Neural cell (in vitro differentiated cells): ENCODE results near the gene ZNF439. TPM values are rescaled to one million over a fixed set of nuclear protein-coding genes. Genes with fewer than 3 reads are reported as not detected.

Source experiments
- H2AFZ ChIP-seq: fragments of 200-600, 300-800 bp; sonication (generic), shearing (Covaris generic); 2 replicates; pipeline ENCODE4 v1.6.0; 2014; ENCODE audit warnings: low read depth, mild to moderate bottlenecking, antibody characterized with exemption, low read length, moderate library complexity
- H3F3A ChIP-seq: fragments of 200-600 bp; shearing (Covaris generic); 2 replicates; pipeline ENCODE4 v1.6.1; 2016; ENCODE audit warnings: mild to moderate bottlenecking, moderate library complexity, mixed read lengths, antibody characterized with exemption, low read length; ENCODE audit not compliant: insufficient read depth, poor library complexity, severe bottlenecking
- H3K27ac ChIP-seq: fragments of 200-600, 300-800 bp; sonication (generic), shearing (Covaris generic); 2 replicates; pipeline ENCODE4 v1.5.1; 2014; ENCODE audit warnings: mild to moderate bottlenecking, low read length, moderate library complexity
- H3K27me3 ChIP-seq: fragments of 300-800, 200-600 bp; sonication (generic), shearing (Covaris generic); 2 replicates; pipeline ENCODE4 v1.6.0; 2014; ENCODE audit warnings: mild to moderate bottlenecking, low read depth, low read length, moderate library complexity; ENCODE audit not compliant: insufficient read depth
- H3K36me3 ChIP-seq: fragments of 300-800, 200-600 bp; sonication (generic), shearing (Covaris generic); 2 replicates; pipeline ENCODE4 v1.5.1; 2014; ENCODE audit warnings: mild to moderate bottlenecking, antibody characterized with exemption, low read length, moderate library complexity; ENCODE audit not compliant: insufficient read depth
- H3K4me2 ChIP-seq: fragments of 300-800, 200-600 bp; sonication (generic), shearing (Covaris generic); 2 replicates; pipeline ENCODE4 v1.6.0; 2014; ENCODE audit warnings: mild to moderate bottlenecking, low read length
- H3K4me3 ChIP-seq: fragments of 300-800, 200-600 bp; sonication (generic), shearing (Covaris generic); 2 replicates; pipeline ENCODE4 v1.5.1; 2014; ENCODE audit warnings: mild to moderate bottlenecking, low read length, moderate library complexity
- H3K79me2 ChIP-seq: fragments of 200-600 bp; shearing (Covaris generic); replicated peaks from 2 replicates; pipeline ENCODE4 v1.6.0; 2014; ENCODE audit warnings: mild to moderate bottlenecking, low read length, moderate library complexity; ENCODE audit not compliant: insufficient read depth
- H3K9ac ChIP-seq: fragments of 300-800, 200-600 bp; sonication (generic), shearing (Covaris generic); 2 replicates; pipeline ENCODE4 v1.6.1; 2016; ENCODE audit warnings: mild to moderate bottlenecking, low read length, mixed read lengths
- H3K9me2 ChIP-seq: fragments of 200-600 bp; shearing (Covaris generic); 2 replicates; pipeline ENCODE4 v1.6.1; 2016; ENCODE audit warnings: mild to moderate bottlenecking, low read length, mixed read lengths; ENCODE audit not compliant: insufficient read depth
- H3K9me3 ChIP-seq: fragments of 200-600, 300-800 bp; sonication (generic), shearing (Covaris generic); 2 replicates; pipeline ENCODE4 v1.6.1; 2016; ENCODE audit warnings: mild to moderate bottlenecking, mixed run types, low read length, moderate library complexity, mixed read lengths
- H4K20me1 ChIP-seq: fragments of 200-600 bp; shearing (Covaris generic); 2 replicates; pipeline ENCODE4 v1.6.1; 2016; ENCODE audit warnings: mild to moderate bottlenecking, mixed run types; ENCODE audit not compliant: insufficient read depth
- EP300 ChIP-seq: fragments of 450-650 bp; conservative IDR thresholded peaks from 2 replicates; pipeline ENCODE4 v1.6.1; 2014; ENCODE audit warnings: antibody characterized with exemption, mild to moderate bottlenecking, moderate library complexity; ENCODE audit not compliant: poor library complexity, severe bottlenecking
- EZH2 ChIP-seq: fragments of 200-600, 300-800 bp; shearing (Covaris generic), sonication (generic); IDR thresholded peaks from 2 replicates; pipeline ENCODE4 v1.6.1; 2014; ENCODE audit warnings: antibody characterized with exemption, low read length, borderline replicate concordance, mild to moderate bottlenecking; ENCODE audit not compliant: insufficient read depth, poor library complexity, severe bottlenecking
- MXI1 ChIP-seq: fragments of 450-650 bp; conservative IDR thresholded peaks from 2 replicates; pipeline ENCODE4 v1.6.1; 2014; ENCODE audit warnings: antibody characterized with exemption, mild to moderate bottlenecking; ENCODE audit not compliant: poor library complexity, severe bottlenecking
- POLR2AphosphoS5 ChIP-seq: IDR thresholded peaks from 2 replicates; pipeline ENCODE4 v1.6.1; 2012
- RAD21 ChIP-seq: fragments of 450-650 bp; conservative IDR thresholded peaks from 2 replicates; pipeline ENCODE4 v1.6.1; 2014; ENCODE audit warnings: antibody characterized with exemption, mild to moderate bottlenecking, moderate library complexity
- SMC3 ChIP-seq: fragments of 450-650 bp; conservative IDR thresholded peaks from 2 replicates; pipeline ENCODE4 v1.6.1; 2014; ENCODE audit warnings: antibody characterized with exemption, mild to moderate bottlenecking, moderate library complexity; ENCODE audit not compliant: poor library complexity
- TAF1 ChIP-seq: IDR thresholded peaks from 2 replicates; pipeline ENCODE4 v1.6.1; 2012; ENCODE audit warnings: low read depth
- polyA plus RNA-seq: library from polyadenylated mRNA; depleted of rRNA; stranded (reverse); fragments of >200 nt; gene quantifications from 2 replicates; pipeline ENCODE4 v1.2.3, GENCODE V29; 2014
- TF ChIP-seq, protein P1 (sequence below): IDR thresholded peaks from 2 replicates; pipeline ENCODE4 v1.6.1; 2012; ENCODE audit warnings: borderline replicate concordance
- TF ChIP-seq, protein P2 (sequence below): fragments of 450-650 bp; IDR thresholded peaks from 2 replicates; pipeline ENCODE4 v1.5.1; 2014; ENCODE audit warnings: antibody characterized with exemption, mild to moderate bottlenecking, moderate library complexity; ENCODE audit not compliant: poor library complexity, severe bottlenecking

ZNF439 gene
- polyA plus RNA-seq, 1 donor from 2014 or later, result 2.0 TPM

- Histone ChIP-seq H3K9me3 (no peaks in the 10 kb centered on the region), H3K27me3 (no peaks in the 10 kb centered on the region), H3K79me2 (no peaks in the 10 kb centered on the region), H3K27ac (no peak overlapping the region), H3K9ac (no peak overlapping the region), H3K4me3 (peak overlapping the region; percentile 36), H3K4me2 (no peak overlapping the region), H2AFZ (no peak overlapping the region), H3K36me3 (no peaks in the 10 kb centered on the region), H3F3A (no peaks in the 10 kb centered on the region), H3K9me2 (no peaks in the 10 kb centered on the region), H4K20me1 (no peaks in the 10 kb centered on the region)
- TF ChIP-seq TAF1, result no peak
Observed at GRCh38 chr19:11880598-11880997, 32.1 kb downstream of the ZNF439 start.

- H3F3A ChIP-seq, result no peaks in the 10 kb centered on the region
- no peaks in the 10 kb centered on the region for H3K79me2 ChIP-seq
- peak overlapping the region; percentile 36 for H3K4me3 ChIP-seq
- TF ChIP-seq TAF1 (no peak), MXI1 (peak; percentile 24), RAD21 (peak; percentile 93), SMC3 (peak; percentile 91)
- TF ChIP-seq, protein P1, sequence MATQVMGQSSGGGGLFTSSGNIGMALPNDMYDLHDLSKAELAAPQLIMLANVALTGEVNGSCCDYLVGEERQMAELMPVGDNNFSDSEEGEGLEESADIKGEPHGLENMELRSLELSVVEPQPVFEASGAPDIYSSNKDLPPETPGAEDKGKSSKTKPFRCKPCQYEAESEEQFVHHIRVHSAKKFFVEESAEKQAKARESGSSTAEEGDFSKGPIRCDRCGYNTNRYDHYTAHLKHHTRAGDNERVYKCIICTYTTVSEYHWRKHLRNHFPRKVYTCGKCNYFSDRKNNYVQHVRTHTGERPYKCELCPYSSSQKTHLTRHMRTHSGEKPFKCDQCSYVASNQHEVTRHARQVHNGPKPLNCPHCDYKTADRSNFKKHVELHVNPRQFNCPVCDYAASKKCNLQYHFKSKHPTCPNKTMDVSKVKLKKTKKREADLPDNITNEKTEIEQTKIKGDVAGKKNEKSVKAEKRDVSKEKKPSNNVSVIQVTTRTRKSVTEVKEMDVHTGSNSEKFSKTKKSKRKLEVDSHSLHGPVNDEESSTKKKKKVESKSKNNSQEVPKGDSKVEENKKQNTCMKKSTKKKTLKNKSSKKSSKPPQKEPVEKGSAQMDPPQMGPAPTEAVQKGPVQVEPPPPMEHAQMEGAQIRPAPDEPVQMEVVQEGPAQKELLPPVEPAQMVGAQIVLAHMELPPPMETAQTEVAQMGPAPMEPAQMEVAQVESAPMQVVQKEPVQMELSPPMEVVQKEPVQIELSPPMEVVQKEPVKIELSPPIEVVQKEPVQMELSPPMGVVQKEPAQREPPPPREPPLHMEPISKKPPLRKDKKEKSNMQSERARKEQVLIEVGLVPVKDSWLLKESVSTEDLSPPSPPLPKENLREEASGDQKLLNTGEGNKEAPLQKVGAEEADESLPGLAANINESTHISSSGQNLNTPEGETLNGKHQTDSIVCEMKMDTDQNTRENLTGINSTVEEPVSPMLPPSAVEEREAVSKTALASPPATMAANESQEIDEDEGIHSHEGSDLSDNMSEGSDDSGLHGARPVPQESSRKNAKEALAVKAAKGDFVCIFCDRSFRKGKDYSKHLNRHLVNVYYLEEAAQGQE, result no peak
- TF ChIP-seq, protein P2, sequence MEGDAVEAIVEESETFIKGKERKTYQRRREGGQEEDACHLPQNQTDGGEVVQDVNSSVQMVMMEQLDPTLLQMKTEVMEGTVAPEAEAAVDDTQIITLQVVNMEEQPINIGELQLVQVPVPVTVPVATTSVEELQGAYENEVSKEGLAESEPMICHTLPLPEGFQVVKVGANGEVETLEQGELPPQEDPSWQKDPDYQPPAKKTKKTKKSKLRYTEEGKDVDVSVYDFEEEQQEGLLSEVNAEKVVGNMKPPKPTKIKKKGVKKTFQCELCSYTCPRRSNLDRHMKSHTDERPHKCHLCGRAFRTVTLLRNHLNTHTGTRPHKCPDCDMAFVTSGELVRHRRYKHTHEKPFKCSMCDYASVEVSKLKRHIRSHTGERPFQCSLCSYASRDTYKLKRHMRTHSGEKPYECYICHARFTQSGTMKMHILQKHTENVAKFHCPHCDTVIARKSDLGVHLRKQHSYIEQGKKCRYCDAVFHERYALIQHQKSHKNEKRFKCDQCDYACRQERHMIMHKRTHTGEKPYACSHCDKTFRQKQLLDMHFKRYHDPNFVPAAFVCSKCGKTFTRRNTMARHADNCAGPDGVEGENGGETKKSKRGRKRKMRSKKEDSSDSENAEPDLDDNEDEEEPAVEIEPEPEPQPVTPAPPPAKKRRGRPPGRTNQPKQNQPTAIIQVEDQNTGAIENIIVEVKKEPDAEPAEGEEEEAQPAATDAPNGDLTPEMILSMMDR, result peak; percentile 95
- H3K27me3 ChIP-seq, result no peaks in the 10 kb centered on the region
- H2AFZ ChIP-seq, result no peak overlapping the region
- no peak overlapping the region for H3K9ac ChIP-seq
- H3K9me2 ChIP-seq, result no peaks in the 10 kb centered on the region
- H4K20me1 ChIP-seq, result no peaks in the 10 kb centered on the region
- H3K36me3 ChIP-seq, result no peaks in the 10 kb centered on the region
- H3K27ac ChIP-seq, result no peak overlapping the region
- H3K4me2 ChIP-seq, result no peak overlapping the region
- no peaks in the 10 kb centered on the region for H3K9me3 ChIP-seq
Observed at GRCh38 chr19:11881151-11881800, 32.8 kb downstream of the ZNF439 start.

DNA sequence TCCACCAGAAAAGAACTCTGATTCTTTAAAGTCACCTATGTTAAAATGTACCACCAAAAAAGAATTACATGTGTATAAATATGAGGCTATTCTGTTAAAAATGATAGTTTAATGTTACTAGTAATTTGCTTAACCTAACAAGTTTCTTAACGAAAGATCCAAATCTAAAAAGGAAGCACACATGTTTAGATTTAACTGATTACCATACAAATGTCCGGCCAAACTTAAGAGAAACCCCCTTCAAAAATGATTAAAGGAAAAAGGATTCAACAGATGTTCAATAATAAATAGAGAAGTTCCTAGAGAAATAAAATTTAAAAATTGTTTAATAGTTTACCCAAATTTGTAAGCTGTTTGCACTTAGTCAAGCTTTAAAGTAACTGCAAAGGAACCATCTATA is 34.1 kb downstream of the ZNF439 start:
- no peak overlapping the region for H2AFZ ChIP-seq
- H3K4me3 ChIP-seq, result no peak overlapping the region
- no peaks in the 10 kb centered on the region for H3K27me3 ChIP-seq
- no peaks in the 10 kb centered on the region for H3K9me2 ChIP-seq
- no peaks in the 10 kb centered on the region for H3K9me3 ChIP-seq
- H3K9ac ChIP-seq, result no peak overlapping the region
- H3K79me2 ChIP-seq, result no peaks in the 10 kb centered on the region
- H3K4me2 ChIP-seq, result no peak overlapping the region
- H3F3A ChIP-seq, result no peaks in the 10 kb centered on the region
- TF ChIP-seq, protein P1, result no peak
- TF ChIP-seq POLR2AphosphoS5, result no peak
- TF ChIP-seq SMC3, result no peak
- TF ChIP-seq EZH2, result no peak
- TF ChIP-seq, protein P2, result no peak
- TF ChIP-seq RAD21, result no peak
- TF ChIP-seq MXI1, result no peak
- no peak for TF ChIP-seq EP300
- TF ChIP-seq TAF1, result no peak
- H4K20me1 ChIP-seq, result no peaks in the 10 kb centered on the region
- H3K36me3 ChIP-seq, result no peaks in the 10 kb centered on the region
- H3K27ac ChIP-seq, result no peak overlapping the region
